HG02759 (cell line): Measurements from ENCODE around the gene NOX3.

ENCODE experiments used
- ATAC-seq: cut with Tn5 transposase; IDR thresholded peaks from one replicate; pipeline ENCODE4 v1.9.1; 2021; ENCODE audit warnings: mild to moderate bottlenecking, moderate library complexity; ENCODE audit not compliant: unreplicated experiment

NOX3 gene

GRCh38 chr6:155436981-155437749, 18.5 kb downstream of the NOX3 start:
- ATAC-seq, result no peak

GRCh38 chr6:155434829-155435423, 20.7 kb downstream of the NOX3 start:
- no peak for ATAC-seq

- no peak for ATAC-seq
Measured at GRCh38 chr6:155434096-155434495, 21.5 kb downstream of the NOX3 start.

GRCh38 chr6:155432293-155432692, 23.3 kb downstream of the NOX3 start:
- no peak for ATAC-seq

GRCh38 chr6:155429321-155429893, 26.2 kb downstream of the NOX3 start:
- ATAC-seq, result no peak

- no peak for ATAC-seq
Measured at GRCh38 chr6:155426408-155426945, 29.2 kb downstream of the NOX3 start.

- no peak for ATAC-seq
Measured at GRCh38 chr6:155424181-155424580, 31.5 kb downstream of the NOX3 start.

- no peak for ATAC-seq
Measured at GRCh38 chr6:155422635-155423034, 33.0 kb downstream of the NOX3 start.

- ATAC-seq, result no peak
Measured at GRCh38 chr6:155420492-155420891, 35.1 kb downstream of the NOX3 start.

- ATAC-seq, result no peak
Measured at GRCh38 chr6:155419161-155419560, 36.5 kb downstream of the NOX3 start.

GRCh38 chr6:155418017-155418761, 37.5 kb downstream of the NOX3 start:
- ATAC-seq, result peak; percentile 65

- no peak for ATAC-seq
Measured at GRCh38 chr6:155417454-155417853, 38.2 kb downstream of the NOX3 start.

- no peak for ATAC-seq
Measured at GRCh38 chr6:155415953-155416352, 39.7 kb downstream of the NOX3 start.

- ATAC-seq, result no peak
Measured at GRCh38 chr6:155414049-155414448, 41.6 kb downstream of the NOX3 start.

GRCh38 chr6:155412335-155412734, 43.3 kb downstream of the NOX3 start:
- no peak for ATAC-seq

GRCh38 chr6:155411154-155412052, 44.2 kb downstream of the NOX3 start:
- ATAC-seq, result no peak

GRCh38 chr6:155409391-155409790, 46.2 kb downstream of the NOX3 start:
- ATAC-seq, result no peak

- no peak for ATAC-seq
Measured at GRCh38 chr6:155408981-155409380, 46.7 kb downstream of the NOX3 start.

- ATAC-seq, result no peak
Measured at GRCh38 chr6:155408231-155408630, 47.4 kb downstream of the NOX3 start.

GRCh38 chr6:155406801-155407200, 48.8 kb downstream of the NOX3 start:
- ATAC-seq, result no peak
